WERI-Rb-1 (cell line): ENCODE data around the gene FTCD.
"Not testable (repeated sequence)": the region's sequence is repeated elsewhere in the genome, so short reads cannot be mapped to it uniquely, and the experiment has no call there.

Source experiments
- DNase-seq: peaks from one replicate; pipeline ENCODE4 v3.0.0-alpha.2; 2020
- H3K27ac ChIP-seq: fragments of 250-450 bp; sonication (Bioruptor Pico); 2 replicates; pipeline ENCODE4 v1.5.1; 2020; ENCODE audit warnings: mild to moderate bottlenecking, moderate library complexity
- H3K27me3 ChIP-seq: fragments of 250-450 bp; sonication (Bioruptor Pico); 2 replicates; pipeline ENCODE4 v1.5.1; 2021; ENCODE audit warnings: mild to moderate bottlenecking, low read depth, moderate library complexity; ENCODE audit not compliant: insufficient read depth, severe bottlenecking
- H3K36me3 ChIP-seq: fragments of 250-450 bp; sonication (Bioruptor Pico); 2 replicates; pipeline ENCODE4 v1.5.1; 2020; ENCODE audit warnings: mild to moderate bottlenecking, moderate library complexity
- H3K4me3 ChIP-seq: 2 replicates; pipeline ENCODE4 v1.5.1; 2011; ENCODE audit warnings: low read depth, mild to moderate bottlenecking, control low read depth, low read length
- H3K9me3 ChIP-seq: fragments of 250-450 bp; sonication (Bioruptor Pico); 2 replicates; pipeline ENCODE4 v1.5.1; 2021; ENCODE audit warnings: mild to moderate bottlenecking, moderate library complexity; ENCODE audit not compliant: severe bottlenecking
- TF ChIP-seq, protein P1 (sequence below): IDR thresholded peaks from 2 replicates; pipeline ENCODE4 v1.5.1; 2011; ENCODE audit warnings: low read depth, mild to moderate bottlenecking, control low read depth, inconsistent platforms, low read length

Gene FTCD

DNA sequence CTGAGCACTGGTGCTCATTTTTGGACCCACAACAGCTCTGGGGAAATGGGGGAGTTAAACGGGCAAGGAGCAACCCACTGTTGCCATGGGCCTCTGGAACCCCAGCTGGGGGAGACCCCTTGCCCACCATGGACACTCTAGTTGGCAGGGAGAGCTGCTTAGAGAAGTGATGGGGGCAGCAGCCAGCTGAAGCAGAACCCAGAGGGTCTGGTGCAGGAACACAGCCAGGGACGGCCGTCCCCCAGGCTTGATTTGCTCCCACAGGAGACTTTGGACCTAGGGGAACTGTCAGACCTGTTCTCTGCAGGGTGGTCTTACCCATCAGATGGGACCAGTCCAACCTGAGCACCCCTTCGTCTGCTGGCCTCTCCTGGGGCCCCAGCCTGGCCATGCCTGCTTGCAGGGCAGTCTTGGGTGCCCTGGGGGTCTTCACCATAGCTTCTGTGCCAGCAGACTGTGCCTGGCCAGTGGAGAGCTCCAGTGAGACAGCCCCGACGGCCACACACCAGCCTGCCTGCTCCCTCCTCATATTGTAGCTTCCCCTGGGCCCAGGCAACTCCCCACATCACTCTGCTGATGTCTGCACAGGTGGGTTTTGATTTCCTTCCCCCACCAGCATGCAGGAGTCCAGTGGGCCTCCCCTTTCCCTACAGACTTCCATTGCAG is 17.6 kb upstream of the FTCD start:
- TF ChIP-seq, protein P1, sequence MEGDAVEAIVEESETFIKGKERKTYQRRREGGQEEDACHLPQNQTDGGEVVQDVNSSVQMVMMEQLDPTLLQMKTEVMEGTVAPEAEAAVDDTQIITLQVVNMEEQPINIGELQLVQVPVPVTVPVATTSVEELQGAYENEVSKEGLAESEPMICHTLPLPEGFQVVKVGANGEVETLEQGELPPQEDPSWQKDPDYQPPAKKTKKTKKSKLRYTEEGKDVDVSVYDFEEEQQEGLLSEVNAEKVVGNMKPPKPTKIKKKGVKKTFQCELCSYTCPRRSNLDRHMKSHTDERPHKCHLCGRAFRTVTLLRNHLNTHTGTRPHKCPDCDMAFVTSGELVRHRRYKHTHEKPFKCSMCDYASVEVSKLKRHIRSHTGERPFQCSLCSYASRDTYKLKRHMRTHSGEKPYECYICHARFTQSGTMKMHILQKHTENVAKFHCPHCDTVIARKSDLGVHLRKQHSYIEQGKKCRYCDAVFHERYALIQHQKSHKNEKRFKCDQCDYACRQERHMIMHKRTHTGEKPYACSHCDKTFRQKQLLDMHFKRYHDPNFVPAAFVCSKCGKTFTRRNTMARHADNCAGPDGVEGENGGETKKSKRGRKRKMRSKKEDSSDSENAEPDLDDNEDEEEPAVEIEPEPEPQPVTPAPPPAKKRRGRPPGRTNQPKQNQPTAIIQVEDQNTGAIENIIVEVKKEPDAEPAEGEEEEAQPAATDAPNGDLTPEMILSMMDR, result no peak
- Histone ChIP-seq H3K27me3 (no peaks in the 10 kb centered on the region), H3K4me3 (no peak overlapping the region), H3K9me3 (peaks cover 7% of the 10 kb centered on the region), H3K36me3 (no peaks in the 10 kb centered on the region), H3K27ac (no peak overlapping the region)
- DNase-seq, result no peak

DNA sequence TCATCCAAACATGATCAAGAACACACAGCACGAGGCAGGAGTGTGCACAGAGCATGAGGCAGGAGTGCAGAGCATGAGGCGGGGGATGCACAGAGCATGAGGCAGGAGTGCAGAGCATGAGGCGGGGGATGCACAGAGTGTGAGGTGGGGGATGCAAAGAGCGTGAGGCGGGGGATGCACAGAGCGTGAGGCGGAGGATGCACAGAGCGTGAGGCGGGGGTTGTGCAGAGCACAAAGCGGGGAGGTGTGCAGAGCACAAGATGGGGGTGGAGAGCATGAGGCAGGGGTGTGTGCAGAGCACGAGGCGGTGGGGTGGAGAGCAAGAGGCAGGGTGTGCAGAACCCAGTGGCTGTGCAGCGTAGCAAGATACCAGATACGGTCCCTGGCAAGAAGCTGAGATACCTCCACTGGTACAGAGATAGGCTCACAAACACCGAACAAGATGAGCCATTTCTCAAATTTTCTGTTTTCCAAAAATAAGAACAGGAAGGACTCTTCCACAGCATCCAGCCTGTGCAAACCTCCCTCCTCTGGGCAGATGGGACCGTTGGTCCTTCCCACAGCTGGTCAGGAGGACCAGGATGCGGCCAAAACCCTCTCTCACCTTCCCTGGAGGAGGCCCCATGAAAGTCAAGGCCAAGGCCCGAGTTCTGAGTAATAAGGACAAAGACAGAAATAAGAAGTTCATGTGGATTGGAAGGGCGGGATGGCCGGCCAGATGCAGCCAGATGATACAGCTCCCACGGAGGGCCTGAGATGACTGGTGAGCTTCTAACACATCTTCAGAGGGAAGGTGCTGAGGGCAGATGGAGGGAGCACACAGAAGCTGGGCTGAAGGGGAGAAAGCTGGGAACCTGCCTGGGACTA is 16.9 kb upstream of the FTCD start:
- no peak for DNase-seq
- TF ChIP-seq, protein P1, result no peak
- H3K27ac ChIP-seq, result no peak overlapping the region
- H3K4me3 ChIP-seq, result no peak overlapping the region
- H3K27me3 ChIP-seq, result no peaks in the 10 kb centered on the region
- H3K36me3 ChIP-seq, result no peaks in the 10 kb centered on the region
- peaks cover under 1% of the 10 kb centered on the region for H3K9me3 ChIP-seq

DNA sequence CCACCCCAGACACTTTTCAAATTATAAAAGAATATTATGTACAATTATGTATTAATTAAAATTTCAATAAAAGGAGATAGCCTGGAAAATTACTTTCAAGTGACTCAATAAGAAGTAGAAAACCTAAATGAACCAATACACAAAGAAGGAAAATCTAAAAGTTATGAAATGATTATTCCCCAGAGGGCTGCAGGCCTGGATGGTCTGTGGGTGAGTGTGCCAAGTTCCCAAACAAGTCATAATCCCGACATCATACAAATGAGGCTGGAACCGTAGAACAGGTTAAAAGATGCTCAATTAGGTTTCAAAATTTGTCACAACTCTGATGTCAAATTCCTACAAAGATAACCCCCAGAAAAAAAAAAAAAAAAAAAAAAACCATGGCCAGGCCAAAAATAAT is 16.2 kb upstream of the FTCD start:
- no peak for DNase-seq
- no peak overlapping the region for H3K27ac ChIP-seq
- H3K9me3 ChIP-seq, result no peaks in the 10 kb centered on the region
- no peaks in the 10 kb centered on the region for H3K27me3 ChIP-seq
- no peak overlapping the region for H3K4me3 ChIP-seq
- TF ChIP-seq, protein P1, result no peak
- H3K36me3 ChIP-seq, result peaks cover 6% of the 10 kb centered on the region; the same call in 1 of the 2 replicates

DNA sequence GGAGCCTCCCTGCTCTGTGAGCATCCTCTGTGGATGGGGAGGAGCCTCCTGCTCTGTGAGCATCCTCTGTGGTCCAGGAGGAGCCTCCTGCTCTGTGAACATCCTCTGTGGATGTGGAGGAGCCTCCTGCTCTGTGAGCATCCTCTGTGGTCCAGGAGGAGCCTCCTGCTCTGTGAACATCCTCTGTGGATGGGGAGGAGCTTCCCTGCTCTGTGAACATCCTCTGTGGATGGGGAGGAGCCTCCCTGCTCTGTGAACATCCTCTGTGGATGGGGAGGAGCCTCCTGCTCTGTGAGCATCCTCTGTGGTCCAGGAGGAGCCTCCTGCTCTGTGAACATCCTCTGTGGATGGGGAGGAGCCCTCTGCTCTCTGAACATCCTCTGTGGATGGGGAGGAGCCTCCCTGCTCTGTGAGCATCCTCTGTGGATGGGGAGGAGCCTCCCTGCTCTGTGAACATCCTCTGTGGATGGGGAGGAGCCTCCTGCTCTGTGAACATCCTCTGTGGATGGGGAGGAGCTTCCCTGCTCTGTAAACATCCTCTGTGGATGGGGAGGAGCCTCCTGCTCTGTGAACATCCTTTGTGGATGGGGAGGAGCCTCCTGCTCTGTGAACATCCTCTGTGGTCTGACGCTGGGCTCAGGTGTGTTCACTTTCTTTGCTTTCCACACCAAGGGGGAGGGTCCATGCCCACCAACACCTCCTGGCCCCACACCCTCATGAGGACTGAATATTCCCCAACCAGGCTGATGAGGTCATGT is 15.2 kb upstream of the FTCD start:
- H3K27me3 ChIP-seq, H3K9me3 ChIP-seq, H3K4me3 ChIP-seq, H3K36me3 ChIP-seq, H3K27ac ChIP-seq, DNase-seq: not testable (repeated sequence)

DNA sequence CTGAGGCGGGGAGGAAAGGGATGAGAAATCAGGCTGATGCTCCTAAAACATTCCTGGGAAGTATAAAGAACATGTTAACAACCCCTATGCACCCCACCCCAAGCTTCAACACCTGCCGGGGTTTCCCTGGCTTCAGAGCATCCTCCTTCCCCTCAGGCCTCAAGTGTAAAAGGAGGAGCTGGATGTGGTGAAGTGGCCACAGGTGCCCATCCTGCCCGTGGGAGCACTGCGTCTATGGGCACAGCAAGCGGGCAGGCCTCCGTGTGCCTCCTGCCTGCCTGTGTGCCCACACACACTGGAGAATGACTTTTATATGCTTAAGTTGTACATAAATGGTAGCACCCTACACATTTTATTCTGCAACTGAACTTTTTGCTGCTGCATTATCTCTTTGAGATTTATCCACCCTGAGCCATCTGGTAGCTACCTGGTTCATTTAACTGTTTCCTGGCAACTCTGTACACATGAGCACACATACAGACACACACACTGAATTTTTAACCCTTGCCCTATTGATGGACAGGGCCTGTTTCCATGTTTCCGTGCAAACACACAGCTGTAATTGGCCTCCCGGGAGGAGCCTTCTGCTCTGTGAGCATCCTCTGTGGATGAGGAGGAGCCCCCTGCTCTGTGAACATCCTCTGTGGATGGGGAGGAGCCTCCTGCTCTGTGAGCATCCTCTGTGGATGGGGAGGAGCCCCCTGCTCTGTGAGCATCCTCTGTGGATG is 13.4 kb upstream of the FTCD start:
- H3K4me3 ChIP-seq, result no peak overlapping the region
- H3K27me3 ChIP-seq, result no peaks in the 10 kb centered on the region

More for the DNA sequence above, 13.4 kb upstream of the FTCD start:
- Histone ChIP-seq H3K27ac (no peak overlapping the region), H3K9me3 (no peaks in the 10 kb centered on the region), H3K36me3 (peaks cover 16% of the 10 kb centered on the region)
- DNase-seq, result no peak
- TF ChIP-seq, protein P1, result no peak
